HG02885 (cell line): ENCODE results near the gene RABEPK.
"Not testable (repeated sequence)": the region's sequence is repeated elsewhere in the genome, so short reads cannot be mapped to it uniquely, and the experiment has no call there.

Experiments
- ATAC-seq: cut with Tn5 transposase; IDR thresholded peaks from one replicate; pipeline ENCODE4 v1.9.1; 2021; ENCODE audit warnings: mild to moderate bottlenecking; ENCODE audit not compliant: unreplicated experiment, poor library complexity

Gene RABEPK

DNA sequence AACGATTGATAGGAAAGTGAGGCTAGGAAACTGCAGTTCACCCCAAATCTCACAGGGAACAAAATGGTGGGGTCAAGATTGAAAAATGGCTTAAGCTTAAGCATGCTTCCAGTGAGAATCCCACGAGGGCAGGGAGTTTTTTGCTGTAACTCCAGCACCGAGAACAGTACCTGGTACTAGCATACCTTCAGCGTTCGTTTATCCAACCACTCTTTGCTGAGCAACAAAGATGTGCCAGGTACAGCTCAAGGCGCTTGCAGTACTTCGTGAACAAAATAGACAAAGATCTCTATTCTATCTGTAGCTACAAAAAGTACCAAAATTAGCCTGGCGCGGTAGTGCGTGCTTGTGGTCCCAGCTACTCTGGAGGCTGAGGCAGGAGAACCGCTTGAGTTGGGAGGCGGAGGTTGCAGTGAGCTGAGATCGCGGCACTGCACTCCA is 10.0 kb upstream of the RABEPK start:
- no peak for ATAC-seq

DNA sequence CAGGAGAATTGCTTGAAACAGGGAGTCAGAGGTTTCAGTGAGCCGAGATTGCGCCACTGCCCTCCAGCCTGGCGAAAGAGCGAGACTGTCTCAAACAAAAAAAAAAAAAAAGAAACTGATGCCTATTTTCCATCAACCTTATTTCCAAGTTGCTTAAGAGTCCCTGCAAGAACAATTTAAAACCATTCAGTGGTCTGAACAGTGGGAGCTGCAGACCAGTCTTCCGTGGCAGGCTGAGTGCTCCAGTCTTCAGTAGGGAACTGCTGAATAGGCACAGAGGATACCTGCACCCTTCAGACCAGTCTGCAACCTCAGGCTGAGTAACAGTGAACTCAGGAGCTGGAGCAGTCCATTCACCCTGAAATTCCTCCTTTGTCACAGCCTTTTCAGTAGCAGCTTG is 5.9 kb upstream of the RABEPK start:
- ATAC-seq, result not testable (repeated sequence)

DNA sequence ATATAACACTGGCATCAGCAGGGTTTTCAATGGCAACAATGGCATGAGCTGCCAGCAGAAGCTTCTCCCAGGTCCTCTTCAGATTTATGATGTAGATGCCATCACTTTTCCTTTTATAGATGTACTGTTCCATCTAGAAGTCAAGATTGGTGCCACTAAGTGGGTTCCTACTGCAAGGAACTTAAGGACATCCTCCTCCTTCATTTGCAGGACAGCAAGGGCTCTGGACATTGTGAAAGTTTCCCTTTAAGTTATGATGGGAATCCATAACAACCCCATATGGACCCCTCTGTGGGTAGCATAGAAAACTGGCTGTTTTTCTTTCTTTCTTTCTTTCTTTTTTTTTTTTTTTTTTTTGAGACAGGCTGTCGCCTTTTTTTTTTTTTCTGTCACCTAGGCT is 4.8 kb upstream of the RABEPK start:
- ATAC-seq, result not testable (repeated sequence)

DNA sequence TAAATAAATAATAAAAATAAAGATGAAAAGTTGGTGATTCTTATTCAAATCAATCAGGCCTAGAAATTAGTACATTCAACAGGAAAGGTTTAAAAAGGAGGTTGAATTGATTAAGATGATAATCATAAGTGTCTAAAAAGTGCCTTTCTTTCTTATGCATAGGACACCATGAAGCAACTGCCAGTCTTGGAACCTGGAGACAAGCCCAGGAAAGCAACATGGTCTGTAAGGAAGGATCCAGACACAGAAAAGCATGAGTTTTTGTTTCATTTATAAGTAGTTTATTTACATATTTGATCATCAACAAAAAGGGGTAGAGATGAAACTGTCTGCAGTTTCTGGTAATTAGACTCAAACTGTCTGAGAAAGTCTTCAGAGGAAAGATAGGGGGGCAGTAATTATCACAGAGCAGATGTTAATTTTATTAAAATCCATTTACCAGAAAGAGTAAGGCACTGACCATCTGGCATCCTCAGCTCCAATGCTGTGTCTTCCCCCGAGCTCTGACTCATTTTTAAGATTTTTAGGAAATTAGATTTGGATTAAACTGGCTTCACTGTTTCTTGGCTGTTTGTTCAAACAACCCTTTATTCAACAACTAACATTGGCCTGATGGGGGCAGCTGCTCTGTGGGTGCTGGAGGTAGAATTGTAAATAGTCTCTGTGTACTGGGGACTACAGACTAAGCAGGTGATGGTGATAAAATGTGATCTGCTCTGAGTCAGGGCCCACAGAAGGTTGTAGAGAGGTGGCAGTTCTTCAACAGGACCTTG is 2.7 kb downstream of the RABEPK start:
- ATAC-seq, result no peak

DNA sequence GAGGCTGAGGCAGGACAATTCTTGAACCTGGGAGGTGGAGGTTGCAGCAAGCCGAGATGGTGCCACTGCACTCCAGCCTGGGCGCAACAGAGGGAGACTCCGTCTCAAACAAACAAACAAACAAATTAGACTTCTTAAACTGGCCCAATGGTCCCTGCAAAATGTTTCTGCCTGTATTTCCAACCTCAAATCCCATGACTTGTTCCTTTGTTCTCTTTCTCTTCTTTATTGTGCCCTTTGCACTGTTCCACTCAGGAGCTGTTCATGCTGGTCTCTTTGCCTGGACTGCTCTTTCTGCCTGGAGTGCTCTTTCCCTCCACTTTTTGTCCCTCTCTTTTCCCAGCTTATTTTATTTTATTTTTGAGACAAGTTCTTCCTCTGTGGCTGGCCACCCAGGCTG is 4.1 kb downstream of the RABEPK start:
- ATAC-seq, result no peak

DNA sequence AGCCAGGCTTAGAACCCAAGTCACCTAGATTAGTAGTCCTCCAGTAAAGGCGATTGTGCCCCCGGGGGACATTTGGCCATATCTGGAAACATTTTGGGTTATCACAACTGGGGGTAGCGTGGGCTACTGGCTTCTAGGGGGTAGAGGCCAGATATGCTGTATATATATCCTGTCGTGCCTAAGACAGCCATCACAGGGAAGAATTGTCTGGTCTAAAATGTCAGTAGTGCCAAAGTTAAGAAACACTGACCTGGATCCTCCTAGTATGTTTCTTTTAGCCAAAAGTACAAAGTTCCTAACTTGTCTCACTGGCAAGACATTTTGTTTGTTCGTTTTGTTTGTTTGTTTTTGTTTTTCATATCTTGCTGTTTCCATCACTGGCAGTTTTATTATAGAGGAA is 13.8 kb downstream of the RABEPK start:
- no peak for ATAC-seq

DNA sequence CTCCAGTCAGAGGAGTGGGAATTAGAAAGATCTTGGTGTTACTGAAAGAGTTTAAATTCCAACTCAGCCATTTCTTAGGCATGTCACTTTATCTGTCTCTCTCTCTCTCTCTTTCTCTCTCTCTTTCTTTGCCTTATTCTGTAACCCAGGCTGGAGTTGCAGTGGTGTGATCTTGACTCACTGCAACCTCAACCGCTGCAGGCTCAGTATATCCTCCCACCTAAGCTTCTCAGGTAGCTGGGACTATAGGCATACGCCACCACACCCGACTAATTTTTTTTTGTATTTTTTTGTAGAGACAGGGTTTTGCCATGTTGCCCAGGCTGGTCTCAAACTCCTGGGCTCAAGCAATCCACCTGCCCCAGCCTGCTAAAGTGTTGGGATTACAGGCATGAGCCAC is 18.3 kb downstream of the RABEPK start:
- ATAC-seq, result no peak

DNA sequence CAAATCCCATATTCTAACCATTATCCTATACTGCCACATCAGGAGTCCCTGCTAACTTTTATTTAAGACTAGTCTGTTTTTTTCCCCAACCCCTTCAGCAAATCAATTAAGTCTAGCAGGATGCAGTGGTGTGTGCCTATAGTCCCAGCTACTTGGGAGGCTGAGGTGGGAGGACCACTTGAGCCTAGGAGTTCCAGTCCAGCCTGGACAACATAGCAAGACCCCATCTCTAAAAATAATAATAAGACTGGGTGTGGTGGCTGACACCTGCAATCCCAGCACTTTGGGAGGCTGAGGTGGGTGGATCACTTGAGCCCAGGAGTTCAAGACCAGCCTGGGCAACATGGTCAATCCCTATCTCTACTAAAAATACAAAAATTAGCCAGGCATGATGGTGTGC is 24.5 kb downstream of the RABEPK start:
- not testable (repeated sequence) for ATAC-seq

DNA sequence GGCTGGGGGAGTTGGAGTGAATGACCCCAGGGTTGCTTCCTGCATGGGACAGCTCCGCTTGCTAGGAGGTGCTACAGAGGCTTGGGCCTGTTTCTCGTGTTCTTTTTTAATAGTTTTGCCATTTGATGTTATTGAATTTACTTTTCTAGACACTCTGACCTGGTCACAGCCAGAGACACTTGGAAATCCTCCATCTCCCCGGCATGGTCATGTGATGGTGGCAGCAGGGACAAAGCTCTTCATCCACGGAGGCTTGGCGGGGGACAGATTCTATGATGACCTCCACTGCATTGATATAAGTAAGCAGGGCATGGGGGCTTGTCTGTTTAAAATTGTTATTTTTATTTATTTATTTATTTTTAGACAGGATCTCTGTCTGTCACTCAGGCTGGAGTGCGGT is 27.4 kb downstream of the RABEPK start:
- no peak for ATAC-seq

DNA sequence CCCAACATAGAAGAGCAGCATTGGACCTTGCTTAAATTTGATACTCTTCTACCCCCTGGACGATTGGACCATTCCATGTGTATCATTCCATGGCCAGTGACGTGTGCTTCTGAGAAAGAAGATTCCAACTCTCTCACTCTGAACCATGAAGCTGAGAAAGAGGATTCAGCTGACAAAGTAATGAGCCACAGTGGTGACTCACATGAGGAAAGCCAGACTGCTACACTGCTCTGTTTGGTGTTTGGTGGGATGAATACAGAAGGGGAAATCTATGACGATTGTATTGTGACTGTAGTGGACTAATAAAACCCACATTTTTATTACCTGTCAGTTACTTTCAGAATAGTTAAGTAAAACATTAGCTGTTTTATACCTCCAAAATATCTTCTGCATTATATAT is 33.3 kb downstream of the RABEPK start:
- no peak for ATAC-seq

DNA sequence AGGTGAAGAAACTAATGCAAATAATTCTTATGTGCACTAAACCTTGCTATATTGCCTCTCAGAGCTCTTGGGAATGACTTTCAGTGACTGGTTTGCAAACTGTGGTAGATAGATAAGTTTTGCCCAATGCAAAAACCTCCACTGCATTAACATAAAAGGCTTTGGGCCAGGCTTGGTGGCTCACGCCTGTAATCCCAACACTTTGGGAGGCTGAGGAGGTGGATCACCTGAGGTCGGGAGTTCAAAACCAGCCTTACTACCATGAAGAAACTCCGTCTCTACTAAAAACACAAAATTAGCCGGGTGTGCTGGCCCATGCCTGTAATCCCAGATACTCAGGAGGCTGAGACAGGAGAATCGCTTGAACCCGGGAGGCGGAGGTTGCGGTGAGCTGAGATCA is 33.8 kb downstream of the RABEPK start:
- not testable (repeated sequence) for ATAC-seq

DNA sequence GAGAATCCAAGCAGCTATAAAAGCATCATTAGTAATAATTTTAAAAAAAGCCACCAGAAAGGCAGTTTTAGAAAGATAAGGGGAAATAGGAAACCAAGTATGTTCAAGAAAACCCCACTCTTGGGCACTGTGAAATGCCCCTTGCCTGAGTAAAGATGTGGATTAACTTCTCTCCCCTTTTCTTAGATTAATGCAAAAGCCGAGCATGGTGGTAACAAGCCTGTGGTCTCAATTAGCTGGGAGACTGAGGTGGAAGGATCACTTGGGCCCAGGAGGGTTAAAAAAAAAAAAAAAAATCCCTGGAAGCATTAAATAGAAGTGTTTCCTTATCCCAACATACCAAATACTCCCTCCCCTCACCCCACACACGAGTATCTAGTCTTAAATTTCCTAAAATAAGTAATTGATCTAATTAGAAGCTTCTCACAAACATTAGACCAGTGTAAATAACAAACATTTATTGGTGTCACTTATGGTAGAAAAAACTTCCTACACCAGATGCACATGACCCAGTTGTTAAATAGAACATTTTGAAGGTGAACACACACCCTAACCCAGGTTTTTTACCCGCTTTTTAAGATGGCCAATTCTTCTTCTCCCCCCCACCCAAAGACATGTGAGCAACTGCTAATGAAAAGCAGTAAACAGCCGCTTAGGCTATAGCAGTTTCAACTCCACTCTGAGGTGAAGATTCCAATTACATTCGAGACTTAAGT is 35.6 kb downstream of the RABEPK start:
- ATAC-seq, result no peak

DNA sequence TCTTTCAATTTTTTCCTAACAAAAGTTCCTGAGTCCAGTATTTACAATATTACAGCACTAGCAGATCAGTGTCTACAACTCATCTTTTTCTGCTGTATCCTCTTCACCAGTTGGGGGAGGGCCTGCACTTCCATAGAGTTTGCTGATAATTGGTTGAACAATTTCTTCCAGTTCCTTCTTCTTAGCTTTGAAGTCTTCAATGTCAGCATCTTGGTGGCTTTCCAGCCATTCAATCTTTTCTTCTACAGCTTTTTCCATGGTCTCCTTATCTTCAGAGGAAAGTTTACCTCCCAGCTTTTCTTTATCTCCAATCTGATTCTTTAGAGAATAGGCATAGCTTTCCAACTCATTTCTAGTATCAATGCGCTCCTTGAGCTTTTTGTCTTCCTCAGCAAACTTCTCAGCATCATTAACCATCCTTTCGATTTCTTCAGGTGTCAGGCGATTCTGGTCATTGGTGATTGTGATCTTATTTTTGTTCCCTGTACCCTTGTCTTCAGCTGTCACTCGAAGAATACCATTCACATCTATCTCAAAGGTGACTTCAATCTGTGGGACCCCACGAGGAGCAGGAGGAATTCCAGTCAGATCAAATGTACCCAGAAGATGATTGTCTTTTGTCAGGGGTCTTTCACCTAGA is 36.3 kb downstream of the RABEPK start:
- not testable (repeated sequence) for ATAC-seq

DNA sequence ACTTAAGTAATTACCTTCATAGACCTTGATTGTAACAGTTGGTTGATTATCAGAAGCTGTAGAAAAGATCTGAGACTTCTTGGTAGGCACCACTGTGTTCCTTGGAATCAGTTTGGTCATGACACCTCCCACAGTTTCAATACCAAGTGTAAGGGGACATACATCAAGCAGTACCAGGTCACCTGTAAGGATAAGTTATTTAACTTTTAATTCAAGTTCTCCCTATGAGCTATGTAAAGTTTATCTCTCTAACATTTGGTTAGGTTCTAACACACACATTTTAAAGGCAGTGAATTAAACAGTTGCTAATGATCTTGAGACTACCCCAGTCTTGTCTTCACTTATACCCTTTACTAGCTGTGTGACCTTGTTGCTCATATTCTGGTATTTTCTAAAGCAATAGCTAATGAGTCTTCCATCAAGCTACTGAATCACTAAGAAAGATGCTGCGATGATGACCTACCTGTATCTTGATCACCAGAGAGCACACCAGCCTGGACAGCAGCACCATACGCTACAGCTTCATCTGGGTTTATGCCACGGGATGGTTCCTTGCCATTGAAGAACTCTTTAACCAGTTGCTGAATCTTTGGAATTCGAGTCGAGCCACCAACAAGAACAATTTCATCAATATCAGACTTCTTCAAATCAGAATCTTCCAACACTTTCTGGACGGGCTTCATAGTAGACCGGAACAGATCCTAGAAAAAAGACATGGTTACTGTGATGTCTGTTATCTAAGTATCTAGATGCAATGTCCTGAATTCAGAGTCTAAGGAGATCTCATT is 38.0 kb downstream of the RABEPK start:
- no peak for ATAC-seq

DNA sequence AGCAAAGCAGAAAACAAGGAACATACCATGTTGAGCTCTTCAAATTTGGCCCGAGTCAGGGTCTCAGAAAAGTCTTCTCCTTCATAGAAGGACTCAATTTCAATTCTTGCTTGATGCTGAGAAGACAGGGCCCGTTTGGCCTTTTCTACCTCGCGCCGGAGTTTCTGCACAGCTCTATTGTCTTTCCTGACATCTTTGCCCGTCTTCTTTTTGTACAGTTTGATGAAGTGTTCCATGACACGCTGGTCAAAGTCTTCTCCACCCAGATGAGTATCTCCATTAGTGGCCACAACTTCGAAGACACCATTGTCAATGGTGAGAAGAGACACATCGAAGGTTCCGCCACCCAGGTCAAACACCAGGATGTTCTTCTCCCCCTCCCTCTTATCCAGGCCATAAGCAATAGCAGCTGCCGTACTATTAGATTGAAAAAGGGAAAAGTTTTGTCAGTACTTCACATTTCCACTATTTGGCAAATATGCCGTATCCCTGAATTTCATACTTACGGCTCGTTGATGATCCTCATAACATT is 38.6 kb downstream of the RABEPK start:
- ATAC-seq, result no peak

DNA sequence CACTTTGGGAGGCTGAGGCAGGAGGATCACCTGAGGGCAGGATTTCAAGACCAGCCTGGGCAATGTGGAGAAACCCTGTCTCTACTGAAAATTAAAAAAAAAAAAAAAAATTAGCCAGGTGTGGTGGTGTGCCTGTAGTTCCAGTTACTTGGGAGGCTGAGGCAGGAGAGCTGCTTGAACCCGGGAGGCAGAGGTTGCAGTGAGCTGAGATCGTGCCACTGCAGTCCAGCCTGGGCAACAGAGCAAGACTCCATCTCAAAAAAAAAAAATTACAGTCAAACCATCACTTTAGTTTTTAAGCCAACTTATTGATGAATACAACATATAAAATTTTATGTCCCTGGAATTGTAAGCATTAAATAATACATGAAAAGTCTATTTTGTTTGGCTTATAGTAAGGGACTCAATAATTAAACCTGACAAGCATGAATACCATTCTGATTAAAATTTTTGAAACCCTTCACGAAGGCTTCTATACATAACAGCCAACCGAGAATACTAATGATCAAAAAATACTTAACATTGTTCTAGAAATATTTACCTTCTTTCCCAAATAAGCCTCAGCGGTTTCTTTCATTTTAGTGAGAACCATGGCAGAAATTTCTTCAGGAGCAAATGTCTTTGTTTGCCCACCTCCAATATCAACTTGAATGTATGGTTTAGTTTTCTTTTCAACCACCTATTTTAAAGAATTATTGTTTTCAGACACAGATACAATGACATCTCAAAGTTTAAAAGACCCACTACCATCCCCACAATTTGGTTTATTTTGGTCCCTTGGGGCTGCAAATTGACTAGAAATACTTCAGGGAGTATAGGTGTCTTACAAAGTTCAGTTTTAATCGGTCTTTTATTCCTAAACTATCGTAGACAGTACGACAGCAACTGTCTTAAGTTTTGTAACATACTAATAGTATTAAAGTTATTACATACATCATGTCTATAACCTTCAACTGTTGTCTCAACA is 39.6 kb downstream of the RABEPK start:
- ATAC-seq, result no peak

DNA sequence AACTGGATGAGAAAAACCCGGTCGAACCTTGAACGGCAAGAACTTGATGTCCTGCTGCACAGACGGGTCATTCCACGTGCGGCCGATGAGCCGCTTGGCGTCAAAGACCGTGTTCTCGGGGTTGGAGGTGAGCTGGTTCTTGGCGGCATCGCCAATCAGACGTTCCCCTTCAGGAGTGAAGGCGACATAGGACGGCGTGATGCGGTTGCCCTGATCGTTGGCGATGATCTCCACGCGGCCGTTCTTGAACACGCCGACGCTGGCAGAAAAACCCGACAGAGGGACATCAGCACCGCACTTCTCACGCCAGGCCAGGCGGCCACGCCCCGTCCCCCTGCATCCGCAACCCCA is 40.3 kb downstream of the RABEPK start:
- ATAC-seq, result peak; percentile 1

DNA sequence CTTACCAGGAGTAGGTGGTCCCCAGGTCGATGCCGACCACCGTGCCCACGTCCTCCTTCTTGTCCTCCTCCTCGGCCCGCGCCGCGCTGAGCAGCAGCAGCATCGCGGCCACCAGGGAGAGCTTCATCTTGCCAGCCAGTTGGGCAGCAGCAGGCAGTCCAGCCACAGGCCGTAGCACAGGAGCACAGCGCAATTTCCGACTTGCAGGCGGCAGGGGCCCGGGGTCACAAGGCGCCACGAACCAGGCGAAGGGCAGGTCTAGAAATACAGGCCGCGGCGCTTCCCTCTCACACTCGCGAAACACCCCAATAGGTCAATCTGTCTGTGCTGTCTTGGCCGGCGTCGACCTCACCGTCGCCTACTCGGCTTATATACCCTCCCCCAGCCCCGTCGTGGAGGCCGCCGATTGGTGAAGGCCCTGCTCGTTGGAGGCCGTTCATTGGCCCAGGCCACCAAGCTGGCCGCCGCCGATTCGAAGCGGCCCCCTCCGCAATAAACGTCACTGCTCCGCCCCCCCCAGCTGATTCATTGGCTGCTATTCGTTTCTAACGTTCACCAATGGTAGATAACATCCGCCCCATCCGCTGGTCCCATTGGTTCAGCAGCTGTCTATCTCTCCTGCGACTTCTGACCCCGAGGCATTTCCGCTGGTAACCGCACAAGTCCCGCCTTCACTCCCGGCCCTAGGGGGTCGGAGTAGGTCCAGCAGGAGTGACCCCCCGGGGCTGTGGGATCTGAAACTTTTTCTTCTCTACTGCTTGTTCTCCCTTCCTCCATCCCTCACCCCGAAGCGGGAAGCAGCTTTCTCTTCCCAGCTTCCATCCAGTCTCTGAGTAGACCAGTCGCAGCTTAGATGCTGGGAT is 40.9 kb downstream of the RABEPK start, which contains the start of gene HSPA5:
TSS of gene HSPA5 (minus strand) at position 344 of the 863 bp plus-strand sequence. CDS start at position 127, 217 bp downstream.
- ATAC-seq, result peak; percentile 94
